MM.1S (cell line): ENCODE results near the gene TMEM187.
A peak's percentile ranks its signal among the peaks of the same experiment; 100 is the strongest.

Experiments
- DNase-seq: peaks from one replicate; pipeline ENCODE4 v3.0.0-alpha.2; 2015
- H2AFZ ChIP-seq: fragments of 300-600 bp; sonication (generic); 2 replicates; pipeline ENCODE4 v1.6.0; 2016; ENCODE audit warnings: antibody characterized with exemption, low read length
- H3F3A ChIP-seq: fragments of 300-600 bp; sonication (generic); 2 replicates; pipeline ENCODE4 v1.6.1; 2016; ENCODE audit warnings: mild to moderate bottlenecking, antibody characterized with exemption, low read length, moderate library complexity, mixed read lengths; ENCODE audit not compliant: insufficient read depth
- H3K27ac ChIP-seq: fragments of 300-600 bp; sonication (generic); 2 replicates; pipeline ENCODE4 v1.5.1; 2016; ENCODE audit warnings: mild to moderate bottlenecking, low read length
- H3K27me3 ChIP-seq: fragments of 300-600 bp; sonication (generic); replicated peaks from 2 replicates; pipeline ENCODE4 v1.6.0; 2016; ENCODE audit warnings: low read length; ENCODE audit not compliant: insufficient read depth
- H3K36me3 ChIP-seq: fragments of 300-600 bp; sonication (generic); replicated peaks from 2 replicates; pipeline ENCODE4 v1.6.1; 2016; ENCODE audit warnings: mild to moderate bottlenecking, low read length, mixed read lengths; ENCODE audit not compliant: insufficient read depth
- H3K4me1 ChIP-seq: fragments of 300-600 bp; sonication (generic); 2 replicates; pipeline ENCODE4 v1.6.1; 2016; ENCODE audit warnings: low read length, mixed read lengths
- H3K4me2 ChIP-seq: fragments of 300-600 bp; sonication (generic); 2 replicates; pipeline ENCODE4 v1.6.0; 2016; ENCODE audit warnings: low read depth, low read length
- H3K4me3 ChIP-seq: fragments of 300-600 bp; sonication (generic); 2 replicates; pipeline ENCODE4 v1.5.1; 2016; ENCODE audit warnings: low read length, mixed read lengths
- H3K79me2 ChIP-seq: fragments of 300-600 bp; sonication (generic); 2 replicates; pipeline ENCODE4 v1.6.1; 2016; ENCODE audit warnings: mixed run types, low read length, mixed read lengths
- H3K9ac ChIP-seq: fragments of 300-600 bp; sonication (generic); 2 replicates; pipeline ENCODE4 v1.6.1; 2016; ENCODE audit warnings: low read length, mixed read lengths
- H3K9me2 ChIP-seq: fragments of 300-600 bp; sonication (generic); replicated peaks from 2 replicates; pipeline ENCODE4 v1.6.1; 2016; ENCODE audit warnings: mild to moderate bottlenecking, low read length, mixed read lengths; ENCODE audit not compliant: insufficient read depth
- H3K9me3 ChIP-seq: fragments of 300-600 bp; sonication (generic); replicated peaks from 2 replicates; pipeline ENCODE4 v1.6.1; 2016; ENCODE audit warnings: mild to moderate bottlenecking, low read length, mixed read lengths; ENCODE audit not compliant: insufficient read depth
- H4K20me1 ChIP-seq: fragments of 300-600 bp; sonication (generic); 2 replicates; pipeline ENCODE4 v1.6.1; 2016; ENCODE audit warnings: mild to moderate bottlenecking, low read length, moderate library complexity, mixed read lengths; ENCODE audit not compliant: insufficient read depth
- CTCF ChIP-seq: fragments of 300-600 bp; sonication (generic); IDR thresholded peaks from 2 replicates; pipeline ENCODE4 v1.5.1; 2016; ENCODE audit warnings: antibody characterized with exemption, low read length, mixed read lengths
- EZH2 ChIP-seq: fragments of 300-600 bp; sonication (generic); optimal IDR thresholded peaks from 2 replicates; pipeline ENCODE3; 2017; ENCODE audit warnings: low read depth, mild to moderate bottlenecking, antibody characterized with exemption, low read length, mixed read lengths
- EZH2phosphoT487 ChIP-seq: fragments of 300-600 bp; sonication (generic); IDR thresholded peaks from 2 replicates; pipeline ENCODE4 v1.6.1; 2018; ENCODE audit warnings: antibody characterized with exemption, low read length

Gene TMEM187

GRCh38 chrX:153967536-153968224, 4.9 kb upstream of the TMEM187 start:
- Histone ChIP-seq H3K27me3 (no peaks in the 10 kb centered on the region), H3F3A (peaks cover 29% of the 10 kb centered on the region), H3K36me3 (no peaks in the 10 kb centered on the region), H3K79me2 (peaks cover 83% of the 10 kb centered on the region), H3K4me1 (peaks cover 15% of the 10 kb centered on the region; the same call in 1 of the 2 replicates), H3K4me2 (peak overlapping the region; percentile 88), H4K20me1 (peaks cover 23% of the 10 kb centered on the region), H3K9me2 (no peaks in the 10 kb centered on the region), H3K27ac (peak overlapping the region; percentile 69; the same call in 1 of the 2 replicates), H3K4me3 (peak overlapping the region; percentile 94), H3K9ac (peak overlapping the region; percentile 60), H3K9me3 (no peaks in the 10 kb centered on the region), H2AFZ (no peak overlapping the region)
- no peak for TF ChIP-seq EZH2
- no peak for TF ChIP-seq EZH2phosphoT487
- TF ChIP-seq CTCF, result no peak
- DNase-seq, result no peak

- DNase-seq, result no peak
- Histone ChIP-seq H3K9me2 (no peaks in the 10 kb centered on the region), H3K79me2 (peaks cover 80% of the 10 kb centered on the region), H4K20me1 (peaks cover 23% of the 10 kb centered on the region), H3F3A (peaks cover 33% of the 10 kb centered on the region), H3K4me1 (peaks cover 15% of the 10 kb centered on the region; the same call in 1 of the 2 replicates), H3K36me3 (no peaks in the 10 kb centered on the region), H3K9me3 (no peaks in the 10 kb centered on the region), H3K27ac (peak overlapping the region; percentile 69; the same call in 1 of the 2 replicates), H3K27me3 (no peaks in the 10 kb centered on the region), H3K9ac (peak overlapping the region; percentile 60), H3K4me2 (peak overlapping the region; percentile 88), H3K4me3 (peak overlapping the region; percentile 94), H2AFZ (no peak overlapping the region)
- TF ChIP-seq EZH2phosphoT487 (no peak), EZH2 (no peak), CTCF (no peak)
Observed at GRCh38 chrX:153968255-153968654, 4.3 kb upstream of the TMEM187 start.

- peaks cover 80% of the 10 kb centered on the region for H3K79me2 ChIP-seq
- H3K36me3 ChIP-seq, result no peaks in the 10 kb centered on the region
Observed at GRCh38 chrX:153968754-153969124, 3.8 kb upstream of the TMEM187 start.

More at GRCh38 chrX:153968754-153969124, 3.8 kb upstream of the TMEM187 start:
- peak overlapping the region; percentile 88 for H3K4me2 ChIP-seq
- DNase-seq, result peak; percentile 84
- H2AFZ ChIP-seq, result no peak overlapping the region
- TF ChIP-seq EZH2phosphoT487, result no peak
- peak; percentile 39 for TF ChIP-seq CTCF
- H3K27ac ChIP-seq, result peak overlapping the region; percentile 69; the same call in 1 of the 2 replicates
- peaks cover 20% of the 10 kb centered on the region for H3K4me1 ChIP-seq
- H3K9ac ChIP-seq, result peak overlapping the region; percentile 60
- H3K9me2 ChIP-seq, result no peaks in the 10 kb centered on the region
- H3F3A ChIP-seq, result peaks cover 36% of the 10 kb centered on the region
- no peaks in the 10 kb centered on the region for H3K9me3 ChIP-seq
- H4K20me1 ChIP-seq, result peaks cover 23% of the 10 kb centered on the region
- H3K27me3 ChIP-seq, result no peaks in the 10 kb centered on the region
- peak overlapping the region; percentile 94 for H3K4me3 ChIP-seq
